K562 (cell line): ENCODE results near the gene FBXO11. TPM values are rescaled to one million over a fixed set of nuclear protein-coding genes. Genes with fewer than 3 reads are reported as not detected.

Source experiments
- ARID1B ChIP-seq: fragments of 450-650 bp; IDR thresholded peaks from 2 replicates; pipeline ENCODE4 v1.6.1; 2016; ENCODE audit warnings: antibody characterized with exemption, mild to moderate bottlenecking, inconsistent platforms
- BRCA1 ChIP-seq, 2 experiments: fragments of 450-650 bp in 1 of 2; sonication (generic) in 1 of 2; formaldehyde crosslinking in 1 of 2; IDR thresholded peaks; 2 replicates each; pipeline versions ENCODE4 v1.5.0 to v1.6.1; 2017 to 2020; ENCODE audit warnings: mild to moderate bottlenecking in 1 of 2, missing genetic modification reagents in 1 of 2
- CBX3 ChIP-seq, 2 experiments: IDR thresholded peaks; 1 replicate in 1 of 2; 2 replicates in 1 of 2; pipeline ENCODE4 v1.6.1; 2012; ENCODE audit warnings: inconsistent platforms in 2 of 2, low read length in 2 of 2, borderline replicate concordance in 1 of 2, control low read depth in 1 of 2
- FOXJ2 ChIP-seq: fragments of 200-800 bp; sonication (Bioruptor generic); IDR thresholded peaks from 2 replicates; pipeline ENCODE4 v1.6.1; 2016; ENCODE audit warnings: missing genetic modification characterization, missing compliant biosample characterization
- GTF2F1 ChIP-seq: IDR thresholded peaks from 2 replicates; pipeline ENCODE4 v1.6.1; 2011; ENCODE audit warnings: low read depth, low read length, improper control_type of control experiment
- HMGXB4 ChIP-seq: sonication (generic); formaldehyde crosslinking; IDR thresholded peaks from 2 replicates; pipeline ENCODE4 v1.8.1; 2023; ENCODE audit warnings: mild to moderate bottlenecking, missing genetic modification reagents
- ID3 ChIP-seq, 2 experiments: fragments of 250-450 bp in 1 of 2; fragments of 450-650 bp in 1 of 2; sonication (Bioruptor Pico) in 1 of 2; IDR thresholded peaks; 2 replicates each; pipeline versions ENCODE4 v1.6.1 to v1.8.0; 2016 to 2021; ENCODE audit warnings: mild to moderate bottlenecking in 2 of 2, moderate library complexity in 2 of 2, missing compliant biosample characterization in 1 of 2, missing genetic modification characterization in 1 of 2
- KLF16 ChIP-seq: IDR thresholded peaks from 2 replicates; pipeline ENCODE4 v1.6.1; 2016; ENCODE audit warnings: antibody characterized with exemption
- MAX ChIP-seq: sonication (generic); formaldehyde crosslinking; IDR thresholded peaks from 2 replicates; pipeline ENCODE4 v1.9.0; 2022; ENCODE audit warnings: mild to moderate bottlenecking, missing genetic modification reagents
- NCOA2 ChIP-seq, 2 experiments: fragments of 450-650 bp; IDR thresholded peaks; 2 replicates each; pipeline ENCODE4 v1.6.1; 2018; ENCODE audit warnings: mild to moderate bottlenecking in 2 of 2, moderate library complexity in 1 of 2; ENCODE audit not compliant: partially characterized antibody in 2 of 2
- NR2C1 ChIP-seq, 2 experiments: fragments of 450-650 bp; IDR thresholded peaks; 2 replicates each; pipeline ENCODE4 v1.6.1; 2017; ENCODE audit warnings: mild to moderate bottlenecking in 2 of 2, antibody characterized with exemption in 1 of 2, inconsistent platforms in 1 of 2, missing compliant biosample characterization in 1 of 2, missing genetic modification characterization in 1 of 2
- PHF8 ChIP-seq: fragments of 200-600 bp; sonication (generic); IDR thresholded peaks from 2 replicates; pipeline ENCODE4 v1.6.1; 2012; ENCODE audit warnings: mixed run types, mild to moderate bottlenecking, inconsistent platforms, low read length, moderate library complexity, borderline replicate concordance
- POLR2H ChIP-seq: IDR thresholded peaks from 2 replicates; pipeline ENCODE4 v1.6.1; 2016; ENCODE audit warnings: missing genetic modification characterization, low read depth, mild to moderate bottlenecking, control low read depth, missing compliant biosample characterization, moderate library complexity
- RBM34 ChIP-seq: fragments of 200-400 bp; formaldehyde crosslinking; IDR thresholded peaks from 2 replicates; pipeline ENCODE4 v1.6.1; 2018; ENCODE audit warnings: low read length, borderline replicate concordance; ENCODE audit not compliant: insufficient read depth
- SOX6 ChIP-seq: fragments of 450-650 bp; IDR thresholded peaks from 2 replicates; pipeline ENCODE4 v1.6.1; 2014; ENCODE audit warnings: mild to moderate bottlenecking
- STAT5A ChIP-seq: IDR thresholded peaks from 2 replicates; pipeline ENCODE4 v1.6.1; 2012; ENCODE audit warnings: low read length, inconsistent platforms, borderline replicate concordance
- TCF7 ChIP-seq: sonication (generic); IDR thresholded peaks from 2 replicates; pipeline ENCODE4 v1.6.1; 2016; ENCODE audit warnings: antibody characterized with exemption, borderline replicate concordance
- ZBTB33 ChIP-seq: sonication (generic); formaldehyde crosslinking; IDR thresholded peaks from 2 replicates; pipeline ENCODE4 v1.8.1; 2023; ENCODE audit warnings: mild to moderate bottlenecking, missing genetic modification reagents
- ZBTB9 ChIP-seq: fragments of 450-650 bp; formaldehyde crosslinking; IDR thresholded peaks from 2 replicates; pipeline ENCODE4 v1.4.0; 2020; ENCODE audit warnings: mild to moderate bottlenecking, moderate library complexity
- ZKSCAN1 ChIP-seq: fragments of 150-350 bp; IDR thresholded peaks from 2 replicates; pipeline ENCODE4 v1.6.1; 2016; ENCODE audit warnings: low read depth, low read length
- polyA plus RNA-seq, 8 experiments: library from polyadenylated mRNA; depleted of rRNA in 4 of 8; stranded (reverse) in 5 of 8; unstranded in 3 of 8; fragments of >200 nt; fragmentation: Nextera tagmentation in 2 of 8; fragmentation: Illumina TruSeq in 1 of 8; extraction: Ambion mirVana in 2 of 8; extraction: Trizol in 1 of 8; gene quantifications; 2 replicates each; pipeline versions ENCODE4 v1.2.1 to v1.2.3, GENCODE V29; 2011 to 2014; ENCODE audit warnings: inconsistent platforms in 1 of 8, missing spikeins in 1 of 8
- total RNA-seq, 7 experiments: library from RNA; depleted of rRNA in 6 of 7; stranded (reverse); fragments of >200 nt in 6 of 7; fragmentation: Illumina TruSeq in 2 of 7; extraction: Trizol in 2 of 7; gene quantifications; 2 replicates each; pipeline versions ENCODE4 v1.2.1 to v1.2.3, GENCODE V29; 2011 to 2021; ENCODE audit warnings: low replicate concordance in 1 of 7

Gene FBXO11
- total and polyA plus RNA-seq, 9 of the 15 experiments (the other 6 are each of a cell fraction or from before 2014, with no cell fraction given) = 8.8 to 44.5 (median 24.1) TPM

GRCh38 chr2:47907039-47907781, 912 bp upstream of the FBXO11 start (continued):
- TF ChIP-seq ID3 (CRISPR knock-in tag; IDR thresholded peaks at IDR 0.05) (no peak), ID3 (tag; IDR thresholded peaks at IDR 0.05) (peak; percentile 85; the same call in 1 of the 2 replicates), STAT5A (0 out of 2 replicates have a peak, but pooled peaks have one; percentile 15), ZBTB33 (peak; percentile 33; the same call in 1 of the 2 replicates), SOX6 (peak; percentile 44), KLF16 (no peak), ARID1B (peak; percentile 5; the same call in 1 of the 2 replicates), GTF2F1 (no peak), TCF7 (no peak), ZKSCAN1 (0 out of 2 replicates have a peak, but pooled peaks have one; percentile 23), HMGXB4 (CRISPR knock-in tag) (no peak), NR2C1 (IDR thresholded peaks at IDR 0.05) (no peak), NR2C1 (tag; IDR thresholded peaks at IDR 0.05) (0 out of 2 replicates have a peak, but pooled peaks have one; percentile 30), MAX (no peak), ZBTB9 (CRISPR knock-in tag) (no peak), PHF8 (no peak), RBM34 (no peak), CBX3 (IDR thresholded peaks at IDR 0.05; ENCODE audit: borderline replicate concordance in 1 of 2, low read length in 2 of 2) (no peak), FOXJ2 (no peak), POLR2H (peak; percentile 74), BRCA1 (IDR thresholded peaks at IDR 0.05) (no peak), BRCA1 (CRISPR knock-in tag; IDR thresholded peaks at IDR 0.05) (no peak), NCOA2 (IDR thresholded peaks at IDR 0.05; ENCODE audit: partially characterized antibody in 2 of 2) (peak in 1 of 2 experiments; percentile 80)
